CD14-positive monocyte (primary cell): ENCODE results near the gene IL1B. TPM values are rescaled to one million over a fixed set of nuclear protein-coding genes. Genes with fewer than 3 reads are reported as not detected.

ENCODE experiments used
- DNase-seq, 3 donors: peaks; one replicate each; pipeline ENCODE4 v3.0.0-alpha.2; 2011 to 2022
- H2AFZ ChIP-seq: 2 replicates; pipeline ENCODE4 v1.6.0; 2012; ENCODE audit warnings: mild to moderate bottlenecking, low read depth, low read length, inconsistent platforms; ENCODE audit not compliant: insufficient read depth, poor library complexity, severe bottlenecking
- H3K27ac ChIP-seq, 2 donors: 1 replicate in 1 of 2; 2 replicates in 1 of 2; pipeline ENCODE4 v1.5.1; 2012 to 2013; ENCODE audit warnings: low read length in 2 of 2, control low read depth in 1 of 2, inconsistent platforms in 1 of 2, low read depth in 1 of 2, mild to moderate bottlenecking in 1 of 2
- H3K27me3 ChIP-seq, 2 donors: one replicate each; pipeline versions ENCODE4 v1.6.0 to v1.6.1; 2011 to 2013; ENCODE audit warnings: low read length in 2 of 2; ENCODE audit not compliant: control insufficient read depth in 2 of 2, insufficient read depth in 2 of 2
- H3K36me3 ChIP-seq, 2 donors: replicated peaks in 1 of 2; 1 replicate in 1 of 2; 2 replicates in 1 of 2; pipeline versions ENCODE4 v1.5.1 to v1.6.1; 2012 to 2013; ENCODE audit warnings: low read length in 2 of 2, control low read depth in 1 of 2, inconsistent platforms in 1 of 2, mild to moderate bottlenecking in 1 of 2; ENCODE audit not compliant: insufficient read depth in 2 of 2, control insufficient read depth in 1 of 2
- H3K4me1 ChIP-seq, 2 donors: 1 replicate in 1 of 2; 2 replicates in 1 of 2; pipeline versions ENCODE4 v1.5.1 to v1.6.1; 2012 to 2013; ENCODE audit warnings: low read length in 2 of 2, control low read depth in 1 of 2, inconsistent platforms in 1 of 2, mild to moderate bottlenecking in 1 of 2, moderate library complexity in 1 of 2; ENCODE audit not compliant: insufficient read depth in 2 of 2, control insufficient read depth in 1 of 2
- H3K4me2 ChIP-seq: replicated peaks from 2 replicates; pipeline ENCODE3; 2012; ENCODE audit warnings: low read length, moderate library complexity, mild to moderate bottlenecking; ENCODE audit not compliant: poor library complexity, severe bottlenecking; ENCODE audit errors: extremely low read depth
- H3K4me3 ChIP-seq, 3 experiments: fragments of 200-600 bp in 1 of 3; sonication (generic) in 1 of 3; replicated peaks in 1 of 3; 1 replicate in 2 of 3; 2 replicates in 1 of 3; pipeline ENCODE4 v1.5.1; 2011 to 2013; ENCODE audit warnings: low read length in 3 of 3, mild to moderate bottlenecking in 3 of 3, control low read depth in 2 of 3, low read depth in 2 of 3, inconsistent platforms in 1 of 3, moderate library complexity in 1 of 3
- H3K79me2 ChIP-seq: 2 replicates; pipeline ENCODE4 v1.6.0; 2012; ENCODE audit warnings: mild to moderate bottlenecking, control low read depth, inconsistent platforms, low read length, moderate library complexity; ENCODE audit not compliant: insufficient read depth
- H3K9ac ChIP-seq: 2 replicates; pipeline ENCODE4 v1.6.0; 2017; ENCODE audit warnings: low read length, mild to moderate bottlenecking; ENCODE audit not compliant: insufficient read depth, poor library complexity, severe bottlenecking
- H3K9me3 ChIP-seq, 2 donors: replicated peaks in 1 of 2; 1 replicate in 1 of 2; 2 replicates in 1 of 2; pipeline versions ENCODE4 v1.5.1 to v1.6.1; 2012 to 2013; ENCODE audit warnings: low read length in 2 of 2, control low read depth in 1 of 2; ENCODE audit not compliant: control insufficient read depth in 1 of 2, insufficient read depth in 1 of 2
- H4K20me1 ChIP-seq: 2 replicates; pipeline ENCODE4 v1.6.0; 2012; ENCODE audit warnings: mild to moderate bottlenecking, low read length, control low read depth, moderate library complexity; ENCODE audit not compliant: insufficient read depth
- H3K27ac Mint-ChIP-seq, 7 donors: one replicate each; pipeline ENCODE4 v1.8.0; 2020; ENCODE audit warnings: mild to moderate bottlenecking in 7 of 7, mixed read lengths in 7 of 7, moderate library complexity in 6 of 7, inconsistent platforms in 2 of 7
- H3K27me3 Mint-ChIP-seq, 3 donors: one replicate each; pipeline ENCODE4 v1.8.0; 2021 to 2022; ENCODE audit warnings: low read depth in 3 of 3, mild to moderate bottlenecking in 3 of 3, mixed read lengths in 3 of 3, moderate library complexity in 3 of 3, inconsistent platforms in 1 of 3
- H3K36me3 Mint-ChIP-seq, 2 donors: one replicate each; pipeline ENCODE4 v1.8.0; 2020; ENCODE audit warnings: mixed read lengths in 2 of 2, inconsistent platforms in 1 of 2, mild to moderate bottlenecking in 1 of 2
- H3K4me1 Mint-ChIP-seq: one replicate; pipeline ENCODE4 v1.8.0; 2020; ENCODE audit warnings: mild to moderate bottlenecking, mixed read lengths
- H3K4me3 Mint-ChIP-seq, 2 donors: one replicate each; pipeline ENCODE4 v1.8.0; 2020; ENCODE audit warnings: mild to moderate bottlenecking in 2 of 2, mixed read lengths in 2 of 2, moderate library complexity in 1 of 2
- H3K9me3 Mint-ChIP-seq, 7 donors: one replicate each; pipeline ENCODE4 v1.8.0; 2020 to 2022; ENCODE audit warnings: mixed read lengths in 7 of 7, mild to moderate bottlenecking in 6 of 7, moderate library complexity in 6 of 7, inconsistent platforms in 2 of 7
- CTCF ChIP-seq: fragments of 200-600 bp; IDR thresholded peaks from one replicate; pipeline ENCODE4 v1.8.0; 2022; ENCODE audit warnings: antibody characterized with exemption, mild to moderate bottlenecking
- WGBS: methylation state at CpG from one replicate; pipeline ENCODE4 v1.1.5; 2013; ENCODE audit warnings: missing lambda C conversion rate; ENCODE audit not compliant: insufficient coverage; 5-methylcytosine and 5-hydroxymethylcytosine counted together
- intact Hi-C, 2 donors: fragments of 100-400 bp; cut with micrococcal nuclease; formaldehyde crosslinking; loops; one replicate each; pipeline versions ENCODE4 v1.15.0 to v1.15.1; 2023
- polyA plus RNA-seq, 3 donors: library from polyadenylated mRNA; depleted of rRNA in 1 of 3; unstranded in 2 of 3; stranded (reverse) in 1 of 3; fragments of 300-500 nt in 2 of 3; fragments of >200 nt in 1 of 3; fragmentation: Illumina TruSeq in 2 of 3; gene quantifications; 1 replicate in 2 of 3; 2 replicates in 1 of 3; pipeline ENCODE4 v1.2.3, GENCODE V29; 2012 to 2021

The IL1B gene
- polyA plus RNA-seq, 3 donors, result 65.1 to 1,419 (median 114) TPM

- Histone ChIP-seq H3K9ac (no peak overlapping the region), H3K4me3 (peak overlapping the region in 1 of 3 experiments; percentile 33), H2AFZ (no peak overlapping the region), H3K79me2 (no peaks in the 10 kb centered on the region), H3K27me3 (no peaks in the 10 kb centered on the region), H3K9me3 (no peaks in the 10 kb centered on the region), H3K36me3 (no peaks in the 10 kb centered on the region), H3K4me1 (peaks cover 31 to 35% of the 10 kb centered on the region in 2 donors), H3K27ac (peak overlapping the region in 1 of 2 donors; percentile 24), H4K20me1 (no peaks in the 10 kb centered on the region), H3K4me2 (peak overlapping the region; percentile 28)
- peak overlapping the region in 1 of 2 donors; percentile 61 for H3K4me3 Mint-ChIP-seq
- no peak for TF ChIP-seq CTCF
- intact Hi-C loops, result no loop called here
- H3K4me1 Mint-ChIP-seq, result peaks cover 34% of the 10 kb centered on the region
- peaks cover 0 to 4% (median 2%) of the 10 kb centered on the region in 3 donors for H3K27me3 Mint-ChIP-seq
- H3K27ac Mint-ChIP-seq, result peak overlapping the region in 5 of 7 donors; percentile 9 to 51 (median 16)
- H3K9me3 Mint-ChIP-seq, result peaks cover 0 to 2% (median 0%) of the 10 kb centered on the region in 7 donors
- peak in 2 of 3 donors; percentile 39 to 47 for DNase-seq
- 15% methylated on average over 2 of the region's 9 CpGs for WGBS
- H3K36me3 Mint-ChIP-seq, result no peaks in the 10 kb centered on the region
These were observed 34.6 kb upstream of the IL1B start for GRCh38 chr2:112870841-112871835.

GRCh38 chr2:112869258-112869842, 32.8 kb upstream of the IL1B start:
- Histone ChIP-seq H3K4me1 (peaks cover 31 to 35% of the 10 kb centered on the region in 2 donors), H3K27me3 (no peaks in the 10 kb centered on the region), H3K79me2 (no peaks in the 10 kb centered on the region), H3K27ac (no peak overlapping the region), H2AFZ (no peak overlapping the region), H3K36me3 (no peaks in the 10 kb centered on the region), H3K9ac (no peak overlapping the region), H3K9me3 (no peaks in the 10 kb centered on the region), H4K20me1 (no peaks in the 10 kb centered on the region), H3K4me2 (peak overlapping the region; percentile 15), H3K4me3 (peak overlapping the region in 1 of 3 experiments; percentile 2)
- DNase-seq, result peak; percentile 64 to 92 (median 90)
- Mint-ChIP-seq H3K9me3 (peaks cover 0 to 4% (median under 1%) of the 10 kb centered on the region in 7 donors), H3K36me3 (peaks cover 0 to under 1% of the 10 kb centered on the region in 2 donors), H3K27ac (peak overlapping the region in 3 of 7 donors; percentile 15 to 70 (median 31)), H3K4me1 (peaks cover 34% of the 10 kb centered on the region), H3K4me3 (peak overlapping the region in 1 of 2 donors; percentile 64), H3K27me3 (peaks cover 2 to 3% (median 2%) of the 10 kb centered on the region in 3 donors)
- WGBS, result 0% methylated on average over 2 of the region's 7 CpGs
- intact Hi-C loops, result no loop called here
- TF ChIP-seq CTCF, result no peak
